OCI-LY3 (cell line): ENCODE results near the gene RILPL2.

Experiments
- CTCF ChIP-seq: fragments of 200-600, 300-600 bp; sonication (generic); IDR thresholded peaks from 2 replicates; pipeline ENCODE4 v1.5.1; 2014; ENCODE audit warnings: antibody characterized with exemption, low read length, low read depth
- EZH2phosphoT487 ChIP-seq: fragments of 200-600 bp; shearing (Covaris generic); IDR thresholded peaks from 2 replicates; pipeline ENCODE4 v1.6.1; 2018; ENCODE audit warnings: antibody characterized with exemption, mixed run types, low read depth

- TF ChIP-seq CTCF = no peak
- TF ChIP-seq EZH2phosphoT487 = no peak
Observed at GRCh38 chr12:123404581-123404980, 31.9 kb downstream of the RILPL2 start.
